HEK293 (cell line): ENCODE results near the gene CEP72.

Experiments
- PATZ1 ChIP-seq: fragments of 450-650 bp; formaldehyde crosslinking; IDR thresholded peaks from 2 replicates; pipeline ENCODE4 v1.5.1; 2016; ENCODE audit warnings: missing biosample characterization, missing genetic modification characterization
- SP2 ChIP-seq: fragments of 450-650 bp; formaldehyde crosslinking; IDR thresholded peaks from 2 replicates; pipeline ENCODE4 v1.5.1; 2016; ENCODE audit warnings: missing biosample characterization, missing genetic modification characterization
- ZNF266 ChIP-seq: fragments of 450-650 bp; formaldehyde crosslinking; IDR thresholded peaks from 2 replicates; pipeline ENCODE4 v1.5.1; 2016; ENCODE audit warnings: missing biosample characterization, missing genetic modification characterization, low read depth
- ZNF274 ChIP-seq, 2 experiments: fragments of 200-500 bp in 1 of 2; fragments of 450-650 bp in 1 of 2; sonication (Bioruptor generic) in 1 of 2; formaldehyde crosslinking in 1 of 2; IDR thresholded peaks; 2 replicates each; pipeline versions ENCODE4 v1.5.1 to v1.6.1; 2014 to 2016; ENCODE audit warnings: borderline replicate concordance in 1 of 2, inconsistent platforms in 1 of 2, low read length in 1 of 2, missing biosample characterization in 1 of 2, missing genetic modification characterization in 1 of 2
- ZNF501 ChIP-seq: fragments of 450-650 bp; formaldehyde crosslinking; IDR thresholded peaks from 2 replicates; pipeline ENCODE4 v1.5.1; 2016; ENCODE audit warnings: missing biosample characterization, missing genetic modification characterization
- ZNF660 ChIP-seq: fragments of 450-650 bp; IDR thresholded peaks from 2 replicates; pipeline ENCODE4 v1.5.1; 2018; ENCODE audit warnings: missing biosample characterization, mild to moderate bottlenecking, missing genetic modification characterization
- ZNF707 ChIP-seq: fragments of 450-650 bp; formaldehyde crosslinking; IDR thresholded peaks from 2 replicates; pipeline ENCODE4 v1.5.1; 2016; ENCODE audit warnings: missing biosample characterization, missing genetic modification characterization
- TF ChIP-seq, protein P1 (sequence below): fragments of 450-650 bp; formaldehyde crosslinking; IDR thresholded peaks from 2 replicates; pipeline ENCODE4 v1.5.1; 2016; ENCODE audit warnings: missing biosample characterization, missing genetic modification characterization
- TF ChIP-seq, protein P2 (sequence below): fragments of 450-650 bp; formaldehyde crosslinking; IDR thresholded peaks from 2 replicates; pipeline ENCODE4 v1.5.1; 2016; ENCODE audit warnings: missing biosample characterization, missing genetic modification characterization

GRCh38 chr5:601771-602465 lies 10.2 kb upstream of the CEP72 start:
- TF ChIP-seq ZNF660 (tag by site-specific recombination) = no peak
- TF ChIP-seq SP2 (tag by site-specific recombination) = no peak
- no peak for TF ChIP-seq PATZ1 (tag by site-specific recombination)
- TF ChIP-seq, protein P1, sequence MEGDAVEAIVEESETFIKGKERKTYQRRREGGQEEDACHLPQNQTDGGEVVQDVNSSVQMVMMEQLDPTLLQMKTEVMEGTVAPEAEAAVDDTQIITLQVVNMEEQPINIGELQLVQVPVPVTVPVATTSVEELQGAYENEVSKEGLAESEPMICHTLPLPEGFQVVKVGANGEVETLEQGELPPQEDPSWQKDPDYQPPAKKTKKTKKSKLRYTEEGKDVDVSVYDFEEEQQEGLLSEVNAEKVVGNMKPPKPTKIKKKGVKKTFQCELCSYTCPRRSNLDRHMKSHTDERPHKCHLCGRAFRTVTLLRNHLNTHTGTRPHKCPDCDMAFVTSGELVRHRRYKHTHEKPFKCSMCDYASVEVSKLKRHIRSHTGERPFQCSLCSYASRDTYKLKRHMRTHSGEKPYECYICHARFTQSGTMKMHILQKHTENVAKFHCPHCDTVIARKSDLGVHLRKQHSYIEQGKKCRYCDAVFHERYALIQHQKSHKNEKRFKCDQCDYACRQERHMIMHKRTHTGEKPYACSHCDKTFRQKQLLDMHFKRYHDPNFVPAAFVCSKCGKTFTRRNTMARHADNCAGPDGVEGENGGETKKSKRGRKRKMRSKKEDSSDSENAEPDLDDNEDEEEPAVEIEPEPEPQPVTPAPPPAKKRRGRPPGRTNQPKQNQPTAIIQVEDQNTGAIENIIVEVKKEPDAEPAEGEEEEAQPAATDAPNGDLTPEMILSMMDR (tag by site-specific recombination) = no peak
- TF ChIP-seq, protein P2, sequence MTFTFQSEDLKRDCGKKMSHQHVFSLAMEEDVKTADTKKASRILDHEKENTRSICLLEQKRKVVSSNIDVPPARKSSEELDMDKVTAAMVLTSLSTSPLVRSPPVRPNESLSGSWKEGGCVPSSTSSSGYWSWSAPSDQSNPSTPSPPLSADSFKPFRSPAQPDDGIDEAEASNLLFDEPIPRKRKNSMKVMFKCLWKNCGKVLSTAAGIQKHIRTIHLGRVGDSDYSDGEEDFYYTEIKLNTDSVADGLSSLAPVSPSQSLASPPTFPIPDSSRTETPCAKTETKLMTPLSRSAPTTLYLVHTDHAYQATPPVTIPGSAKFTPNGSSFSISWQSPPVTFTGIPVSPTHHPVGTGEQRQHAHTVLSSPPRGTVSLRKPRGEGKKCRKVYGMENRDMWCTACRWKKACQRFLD = no peak
- TF ChIP-seq ZNF266 (tag by site-specific recombination) = no peak
- TF ChIP-seq ZNF501 = no peak
- no peak for TF ChIP-seq ZNF274 (IDR thresholded peaks at IDR 0.05; ENCODE audit: low read length)
- TF ChIP-seq ZNF274 (tag by site-specific recombination; IDR thresholded peaks at IDR 0.05; ENCODE audit: borderline replicate concordance) = no peak
- TF ChIP-seq ZNF707 (tag by site-specific recombination) = no peak
